Breast epithelium (tissue), 3 donors: ENCODE data around the gene PRR35.

Experiments
- POLR2A ChIP-seq: fragments of 450-650 bp; IDR thresholded peaks from one replicate; pipeline ENCODE4 v1.6.1; 2016; ENCODE audit warnings: antibody characterized with exemption, mild to moderate bottlenecking, moderate library complexity
- TF ChIP-seq, protein P1 (sequence below), 3 donors: fragments of 450-650 bp; IDR thresholded peaks; one replicate each; pipeline ENCODE4 v1.5.1; 2016 to 2017; ENCODE audit warnings: antibody characterized with exemption in 3 of 3, mild to moderate bottlenecking in 3 of 3, moderate library complexity in 3 of 3

GRCh38 chr16:533391-534123 lies 26.6 kb upstream of the PRR35 start:
- no peak for TF ChIP-seq POLR2A
- TF ChIP-seq, protein P1, sequence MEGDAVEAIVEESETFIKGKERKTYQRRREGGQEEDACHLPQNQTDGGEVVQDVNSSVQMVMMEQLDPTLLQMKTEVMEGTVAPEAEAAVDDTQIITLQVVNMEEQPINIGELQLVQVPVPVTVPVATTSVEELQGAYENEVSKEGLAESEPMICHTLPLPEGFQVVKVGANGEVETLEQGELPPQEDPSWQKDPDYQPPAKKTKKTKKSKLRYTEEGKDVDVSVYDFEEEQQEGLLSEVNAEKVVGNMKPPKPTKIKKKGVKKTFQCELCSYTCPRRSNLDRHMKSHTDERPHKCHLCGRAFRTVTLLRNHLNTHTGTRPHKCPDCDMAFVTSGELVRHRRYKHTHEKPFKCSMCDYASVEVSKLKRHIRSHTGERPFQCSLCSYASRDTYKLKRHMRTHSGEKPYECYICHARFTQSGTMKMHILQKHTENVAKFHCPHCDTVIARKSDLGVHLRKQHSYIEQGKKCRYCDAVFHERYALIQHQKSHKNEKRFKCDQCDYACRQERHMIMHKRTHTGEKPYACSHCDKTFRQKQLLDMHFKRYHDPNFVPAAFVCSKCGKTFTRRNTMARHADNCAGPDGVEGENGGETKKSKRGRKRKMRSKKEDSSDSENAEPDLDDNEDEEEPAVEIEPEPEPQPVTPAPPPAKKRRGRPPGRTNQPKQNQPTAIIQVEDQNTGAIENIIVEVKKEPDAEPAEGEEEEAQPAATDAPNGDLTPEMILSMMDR (IDR thresholded peaks at IDR 0.05) = no peak
